Kidney (tissue), 14 donors: ENCODE measurements around the gene CEACAM18. TPM values are rescaled to one million over a fixed set of nuclear protein-coding genes. Genes with fewer than 3 reads are reported as not detected.
A peak's percentile ranks its signal among the peaks of the same experiment; 100 is the strongest.

Experiments
- DNase-seq, 5 donors: peaks; one replicate each; pipeline ENCODE4 v3.0.0-alpha.2; 2013 to 2020
- FAIRE-seq: peaks from 2 replicates; lab custom pipeline; 2012; peaks lifted over from hg19 to GRCh38; lab: Jason Lieb, UNC
- H3K27ac ChIP-seq, 2 donors: one replicate each; pipeline ENCODE4 v1.7.0; 2013; ENCODE audit warnings: low read depth in 2 of 2, low read length in 2 of 2, inconsistent platforms in 1 of 2
- H3K27me3 ChIP-seq: one replicate; pipeline ENCODE4 v1.7.1; 2013; ENCODE audit warnings: low read length, inconsistent platforms; ENCODE audit not compliant: control insufficient read depth, insufficient read depth
- H3K36me3 ChIP-seq, 3 donors: one replicate each; pipeline versions ENCODE4 v1.7.0 to v1.7.1; 2013; ENCODE audit warnings: low read length in 3 of 3, control low read depth in 1 of 3, inconsistent platforms in 1 of 3; ENCODE audit not compliant: insufficient read depth in 3 of 3, control insufficient read depth in 2 of 3
- H3K4me1 ChIP-seq, 3 donors: one replicate each; pipeline versions ENCODE4 v1.7.0 to v1.7.1; 2013; ENCODE audit warnings: low read length in 3 of 3, inconsistent platforms in 1 of 3, low read depth in 1 of 3; ENCODE audit not compliant: control insufficient read depth in 2 of 3, insufficient read depth in 2 of 3
- H3K4me3 ChIP-seq, 3 donors: one replicate each; pipeline versions ENCODE4 v1.7.0 to v1.8.1; 2013; ENCODE audit warnings: low read length in 3 of 3, control low read depth in 1 of 3, inconsistent platforms in 1 of 3
- H3K9ac ChIP-seq, 3 donors: one replicate each; pipeline versions ENCODE4 v1.7.0 to v1.7.1; 2013; ENCODE audit warnings: low read length in 3 of 3, control low read depth in 1 of 3, inconsistent platforms in 1 of 3
- H3K9me3 ChIP-seq, 3 donors: one replicate each; pipeline versions ENCODE4 v1.7.0 to v1.7.1; 2013; ENCODE audit warnings: low read length in 3 of 3, control low read depth in 1 of 3, inconsistent platforms in 1 of 3; ENCODE audit not compliant: control insufficient read depth in 2 of 3, insufficient read depth in 1 of 3
- intact Hi-C: fragments of 100-400 bp; cut with DNase I; formaldehyde crosslinking; loops from one replicate; pipeline ENCODE4 v1.11.1; 2022
- polyA plus RNA-seq: library from polyadenylated mRNA; stranded (reverse); fragments of 350-450 nt; fragmentation: Illumina TruSeq; extraction: RNeasy Lipid Tissue Mini Kit (QIAGEN cat#74804); gene quantifications from one replicate; pipeline ENCODE4 v1.2.3, GENCODE V29; 2014; ENCODE audit warnings: low read depth, low replicate concordance; ENCODE audit not compliant: insufficient read depth
- total RNA-seq: library from RNA; stranded (reverse); fragmentation: NEBNext Ultra II Directional; extraction: Animal tissue kit (Norgen Biotek cat#: 25700); gene quantifications from one replicate; pipeline ENCODE4 v1.2.1, GENCODE V29; 2021
- TF ChIP-seq, protein P1 (sequence below): IDR thresholded peaks from 3 replicates; pipeline ENCODE4 v1.5.1; 2012; ENCODE audit warnings: mild to moderate bottlenecking, moderate library complexity, borderline replicate concordance; ENCODE audit not compliant: insufficient read depth; ENCODE audit errors: extremely low read depth
- donor health status: control.
- donor health status: control.
- donor health status: control.
- donor health status: control.
- donor health status: control.
- donor health status: DM: yes; HTN: yes; CAD: no.
- donor health status: Normal renal cell carcinoma (clear cell type).

The CEACAM18 gene
- total and polyA plus RNA-seq, 2 donors from 2014 or later, result not detected

DNA sequence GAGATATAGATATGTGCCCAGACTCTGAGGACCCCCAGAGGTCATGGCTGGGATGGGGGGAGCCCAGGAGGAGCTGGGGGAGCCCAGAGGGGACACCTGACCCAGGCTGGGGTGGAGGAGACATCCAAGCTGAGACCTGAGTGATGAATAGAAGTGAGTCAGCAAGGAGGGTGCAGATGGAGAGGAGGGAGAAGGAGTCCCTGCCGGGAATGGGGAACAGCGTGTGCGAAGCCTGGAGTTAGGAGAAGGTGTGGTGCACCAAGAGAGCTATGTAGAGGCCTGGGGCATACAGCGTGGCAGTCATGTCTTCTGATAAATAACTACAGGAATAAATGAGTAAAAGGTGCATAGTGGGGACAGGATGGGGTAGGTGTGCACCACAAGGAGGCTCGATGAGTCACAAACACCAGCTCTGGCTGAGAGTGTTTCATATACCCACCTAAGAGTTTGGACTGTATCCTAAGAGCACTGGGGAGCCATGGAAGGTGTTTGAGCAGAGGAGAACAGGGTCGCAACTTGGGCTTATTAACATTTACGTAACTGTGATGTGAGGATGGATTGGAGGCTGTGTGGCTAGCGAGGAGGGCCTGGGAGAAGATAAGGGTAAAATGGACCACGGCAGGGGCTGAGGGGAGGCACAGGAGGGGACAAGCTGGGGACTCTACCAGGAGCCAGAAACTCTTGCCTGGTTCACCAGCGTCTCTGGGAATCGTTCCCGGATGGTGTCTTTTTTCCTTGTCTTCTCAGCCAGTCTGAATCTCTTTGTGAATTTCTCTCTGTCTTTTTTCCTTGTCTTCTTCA, 1.4 kb downstream of the CEACAM18 start:
- Histone ChIP-seq H3K9ac (no peak overlapping the region), H3K4me3 (no peak overlapping the region), H3K9me3 (peaks cover 0 to 3% (median 0%) of the 10 kb centered on the region in 3 donors), H3K36me3 (no peaks in the 10 kb centered on the region), H3K4me1 (no peaks in the 10 kb centered on the region), H3K27me3 (no peaks in the 10 kb centered on the region), H3K27ac (no peak overlapping the region)
- FAIRE-seq, result no peak
- DNase-seq, result no peak
- TF ChIP-seq, protein P1, sequence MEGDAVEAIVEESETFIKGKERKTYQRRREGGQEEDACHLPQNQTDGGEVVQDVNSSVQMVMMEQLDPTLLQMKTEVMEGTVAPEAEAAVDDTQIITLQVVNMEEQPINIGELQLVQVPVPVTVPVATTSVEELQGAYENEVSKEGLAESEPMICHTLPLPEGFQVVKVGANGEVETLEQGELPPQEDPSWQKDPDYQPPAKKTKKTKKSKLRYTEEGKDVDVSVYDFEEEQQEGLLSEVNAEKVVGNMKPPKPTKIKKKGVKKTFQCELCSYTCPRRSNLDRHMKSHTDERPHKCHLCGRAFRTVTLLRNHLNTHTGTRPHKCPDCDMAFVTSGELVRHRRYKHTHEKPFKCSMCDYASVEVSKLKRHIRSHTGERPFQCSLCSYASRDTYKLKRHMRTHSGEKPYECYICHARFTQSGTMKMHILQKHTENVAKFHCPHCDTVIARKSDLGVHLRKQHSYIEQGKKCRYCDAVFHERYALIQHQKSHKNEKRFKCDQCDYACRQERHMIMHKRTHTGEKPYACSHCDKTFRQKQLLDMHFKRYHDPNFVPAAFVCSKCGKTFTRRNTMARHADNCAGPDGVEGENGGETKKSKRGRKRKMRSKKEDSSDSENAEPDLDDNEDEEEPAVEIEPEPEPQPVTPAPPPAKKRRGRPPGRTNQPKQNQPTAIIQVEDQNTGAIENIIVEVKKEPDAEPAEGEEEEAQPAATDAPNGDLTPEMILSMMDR, result no peak
- intact Hi-C loops, result loop anchor here (10.0 kb wide), 1 partner anchor 165 kb away; the partner anchor contains the start of gene SIGLEC14

GRCh38 chr19:51480590-51480989, 2.3 kb downstream of the CEACAM18 start:
- FAIRE-seq, result no peak
- TF ChIP-seq, protein P1, result no peak
- Histone ChIP-seq H3K4me3 (no peak overlapping the region), H3K9ac (no peak overlapping the region), H3K27ac (no peak overlapping the region), H3K9me3 (peaks cover 0 to 3% (median 0%) of the 10 kb centered on the region in 3 donors), H3K4me1 (no peaks in the 10 kb centered on the region), H3K36me3 (no peaks in the 10 kb centered on the region), H3K27me3 (no peaks in the 10 kb centered on the region)
- DNase-seq, result peak in 4 of 5 donors; percentile 53 to 80 (median 70)
- intact Hi-C loops, result no loop called here

DNA sequence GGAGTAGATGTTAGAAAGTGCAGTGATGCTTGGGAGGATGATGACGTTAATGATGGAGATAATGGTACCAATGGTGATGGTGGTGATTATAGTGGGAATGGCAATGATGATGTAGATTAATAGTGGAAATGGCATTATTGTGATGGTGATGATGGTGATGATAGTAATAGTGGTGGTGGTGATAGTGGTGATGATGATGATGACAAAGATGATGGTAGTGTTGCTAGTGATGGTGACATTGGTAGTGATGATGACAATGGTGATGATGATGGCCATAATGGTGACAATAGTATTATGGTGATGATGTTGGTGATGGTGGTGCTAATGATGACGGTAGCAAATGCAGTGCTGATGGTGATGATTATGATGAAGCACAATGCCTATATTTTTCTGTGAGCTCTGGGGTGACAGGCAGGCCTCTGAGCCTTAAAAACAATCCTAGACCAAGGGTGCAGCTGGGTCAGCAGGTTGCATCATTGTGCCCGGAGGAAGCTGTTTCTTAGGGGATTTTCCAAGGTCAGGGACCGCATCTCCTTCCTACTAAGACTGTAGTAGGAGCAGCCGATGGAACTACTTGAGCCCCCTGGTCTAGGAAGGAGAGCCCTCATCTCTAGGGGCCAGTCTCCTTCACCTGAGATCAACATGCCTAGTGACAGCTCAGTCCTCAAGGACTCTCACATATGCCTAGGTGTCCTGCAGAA, 7.8 kb downstream of the CEACAM18 start:
- no peak for FAIRE-seq
- Histone ChIP-seq H3K9me3 (no peaks in the 10 kb centered on the region), H3K27me3 (no peaks in the 10 kb centered on the region), H3K4me1 (no peaks in the 10 kb centered on the region), H3K36me3 (no peaks in the 10 kb centered on the region), H3K4me3 (no peak overlapping the region), H3K9ac (no peak overlapping the region), H3K27ac (no peak overlapping the region)
- intact Hi-C loops, result no loop called here
- DNase-seq, result no peak
- TF ChIP-seq, protein P1, result no peak
